Epithelial cell of umbilical artery (primary cell): ENCODE results near the gene SEC14L5. TPM values are rescaled to one million over a fixed set of nuclear protein-coding genes. Genes with fewer than 3 reads are reported as not detected.

Source experiments
- total RNA-seq: library from RNA; depleted of rRNA; stranded (reverse); fragments of >200 nt; gene quantifications from 2 replicates; pipeline ENCODE4 v1.2.3, GENCODE V29; 2014

The SEC14L5 gene
- total RNA-seq, result not detected in 2 replicates

DNA sequence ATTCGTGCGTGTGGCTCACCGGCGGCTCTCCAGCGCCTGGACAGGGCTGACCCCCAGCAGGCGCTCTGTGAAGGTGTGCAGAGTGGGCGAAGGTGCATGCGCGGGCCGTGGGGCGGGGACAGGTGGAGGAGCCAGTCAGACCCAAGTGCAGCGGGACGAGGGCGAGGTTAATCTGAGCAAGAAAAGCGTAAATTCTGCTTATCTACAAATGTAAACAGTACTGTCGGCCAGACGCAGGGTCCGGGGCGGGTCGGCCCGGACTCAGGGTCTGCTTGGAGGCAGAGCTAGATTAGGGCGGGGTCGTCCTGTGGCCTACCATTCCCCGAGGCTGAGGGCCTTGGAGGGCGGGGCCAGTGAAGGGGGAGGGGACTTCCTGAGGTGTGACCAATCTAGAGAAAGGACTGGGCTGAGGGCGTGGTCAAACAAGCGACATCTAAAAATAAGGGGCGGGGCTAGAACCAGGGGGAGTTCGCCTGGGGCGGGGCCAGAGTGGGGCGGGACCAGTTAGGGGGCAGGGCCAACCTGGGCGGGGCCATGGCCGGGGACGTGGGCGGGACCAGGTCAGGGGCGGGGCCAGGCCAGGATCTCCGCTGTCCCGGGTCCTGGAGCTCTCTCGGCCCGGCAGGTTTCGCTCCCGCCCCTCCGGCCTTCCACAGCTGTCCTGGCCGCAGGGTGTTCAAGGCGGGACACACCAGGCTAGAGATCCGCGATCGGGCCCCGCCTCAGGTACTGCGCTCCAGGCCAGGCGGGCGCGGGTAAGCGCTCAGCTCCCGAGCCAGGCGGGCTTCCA is at the start of gene SEC14L5:
SEC14L5 (plus strand) TSS at position 611 of the 790 bp plus-strand sequence. CDS start 994 bp downstream, outside the sequence.

DNA sequence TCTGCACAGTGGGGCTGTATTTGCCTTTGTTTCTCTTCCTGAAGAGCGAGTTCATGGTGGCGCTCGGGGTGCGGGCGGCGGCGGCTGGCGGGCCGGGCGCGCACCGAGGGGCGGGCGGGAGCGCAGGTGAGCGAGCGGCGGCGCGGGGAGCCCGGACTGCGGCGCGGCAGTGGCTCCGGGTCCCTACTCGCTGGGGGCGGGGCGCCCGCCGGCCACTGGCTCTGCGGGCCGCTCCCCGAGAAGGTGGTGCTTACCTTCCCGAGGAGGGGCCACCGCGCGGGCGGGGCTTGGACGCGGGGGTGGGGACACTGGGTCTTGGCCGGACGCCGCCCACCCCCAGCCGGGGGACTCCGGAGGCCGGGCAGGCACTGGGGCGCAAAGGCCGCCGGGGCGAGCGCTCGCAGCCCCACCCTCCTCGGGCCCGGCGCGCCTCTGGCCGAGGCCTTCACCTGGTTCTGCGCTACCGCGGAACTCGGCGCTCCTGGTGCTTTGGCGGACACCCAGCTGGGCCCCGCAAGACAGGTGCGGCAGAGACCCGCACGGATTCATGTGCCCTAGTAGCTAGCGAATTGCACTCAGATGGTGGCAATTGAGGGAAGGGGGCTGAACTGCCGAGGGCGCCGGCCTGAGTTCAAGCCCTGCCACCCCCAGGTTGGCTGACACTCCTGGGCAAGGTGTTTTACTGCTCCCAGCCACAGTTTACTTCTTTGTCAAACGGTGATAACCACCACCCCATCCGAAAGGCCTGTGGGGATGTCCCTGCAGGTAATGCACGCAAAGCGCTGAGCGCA is 20.9 kb upstream of the SEC14L5 start, which contains the start of gene PPL:
PPL (minus strand) TSS at position 158 of the 791 bp plus-strand sequence; CDS start at position 55, 103 bp downstream.

DNA sequence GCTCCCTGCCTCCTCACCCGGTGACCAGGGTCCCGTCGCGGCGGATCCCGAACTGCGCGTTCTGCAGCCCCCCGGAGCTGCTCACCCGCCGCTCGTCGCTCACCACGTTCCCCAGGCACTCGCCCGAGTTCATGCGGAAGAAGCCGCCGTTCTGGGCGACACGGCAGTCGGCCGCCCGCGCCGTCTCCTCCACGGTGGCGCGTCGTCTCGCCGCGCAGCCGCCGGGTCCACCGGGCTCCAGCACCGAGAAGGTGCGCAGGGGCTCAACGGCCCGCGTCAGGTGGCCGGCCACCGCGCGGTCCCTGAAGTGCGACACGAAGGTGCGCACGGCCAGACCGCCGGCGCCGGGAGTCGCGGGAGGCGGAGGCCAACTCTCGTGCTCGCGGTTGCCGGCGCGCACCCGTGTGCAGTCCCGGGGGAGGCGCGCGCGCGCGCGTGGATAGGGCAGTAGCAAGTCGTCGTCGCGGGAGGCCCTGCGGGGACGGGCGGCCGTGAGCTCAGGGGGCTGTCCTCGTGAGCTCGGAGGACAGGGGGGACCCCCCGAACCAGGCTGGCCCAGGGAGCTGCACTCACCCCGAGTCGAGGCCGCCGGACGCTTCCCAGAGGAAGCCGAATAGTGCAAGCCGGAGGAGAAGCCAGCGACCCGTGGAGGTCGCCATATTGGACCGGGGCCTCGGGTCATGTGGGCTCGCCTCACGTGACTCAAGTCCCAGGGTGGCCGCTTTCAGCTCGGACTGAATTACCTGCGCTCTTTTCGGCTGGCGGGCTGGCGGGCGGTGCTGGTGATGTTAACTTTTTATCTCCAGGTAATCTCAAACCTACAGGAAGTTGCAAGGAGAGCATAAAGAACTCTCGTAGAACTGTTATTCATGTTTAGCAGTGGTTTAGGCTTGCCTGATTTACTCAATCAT is 75.4 kb downstream of the SEC14L5 start, which contains the start of gene NAGPA:
NAGPA (minus strand) TSS at position 680 of the 911 bp plus-strand sequence; CDS start at position 659, 21 bp downstream.

DNA sequence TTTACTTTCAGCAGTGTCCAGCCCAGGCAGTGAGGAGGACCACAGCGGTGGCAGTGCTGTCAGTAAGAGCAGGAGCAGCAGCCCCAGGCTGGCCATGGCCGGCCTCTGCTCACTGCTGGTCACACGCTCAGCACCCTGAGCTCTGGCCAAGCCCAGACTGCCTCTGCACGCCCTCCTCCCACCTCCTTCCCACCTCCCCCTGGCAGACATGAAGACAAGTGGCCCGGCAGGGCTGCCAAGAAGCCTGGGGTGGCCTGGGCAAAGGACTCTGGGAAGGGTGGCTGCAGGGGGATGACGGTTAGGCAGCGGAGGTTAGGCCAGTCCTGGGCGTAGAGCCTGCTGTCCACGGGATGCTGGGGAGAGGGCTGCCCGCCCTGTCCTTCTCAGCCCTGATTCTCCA is 107.7 kb downstream of the SEC14L5 start, which contains the start of gene C16orf89:
C16orf89 (minus strand) TSS at position 144 of the 400 bp plus-strand sequence; CDS start at position 96, 48 bp downstream.

Other genes starting within 250 kb of the SEC14L5 start
- gene ANKS3, start 224.1 kb upstream of the SEC14L5 start, total RNA-seq, result 15.3 and 19.6 TPM in 2 replicates
- 0.32 and 0.46 TPM in 2 replicates for gene DNAAF8, start 223.8 kb upstream of the SEC14L5 start, total RNA-seq
- gene ZNF500, start 191.2 kb upstream of the SEC14L5 start, total RNA-seq, result 5.2 and 6.5 TPM in 2 replicates
- not detected in 2 replicates for gene SEPTIN12, start 170.0 kb upstream of the SEC14L5 start, total RNA-seq
- gene SMIM22, start 163.0 kb upstream of the SEC14L5 start, total RNA-seq, result not detected in 2 replicates
- 8.4 and 10.0 TPM in 2 replicates for gene ROGDI, start 155.7 kb upstream of the SEC14L5 start, total RNA-seq
- 46.8 and 67.5 TPM in 2 replicates for gene GLYR1, start 111.0 kb upstream of the SEC14L5 start, total RNA-seq
- 19.3 and 23.7 TPM in 2 replicates for gene UBN1, start 110.8 kb upstream of the SEC14L5 start, total RNA-seq
- gene PPL, start 21.2 kb upstream of the SEC14L5 start, total RNA-seq, result under 0.01 and 0.46 TPM in 2 replicates
- gene NAGPA, start 75.6 kb downstream of the SEC14L5 start, total RNA-seq, result 22.1 and 32.5 TPM in 2 replicates
- gene C16orf89, start 107.6 kb downstream of the SEC14L5 start, total RNA-seq, result not detected in 2 replicates
- 31.5 and 42.7 TPM in 2 replicates for gene ALG1, start 113.5 kb downstream of the SEC14L5 start, total RNA-seq
- 15.3 and 18.4 TPM in 2 replicates for gene EEF2KMT, start 139.5 kb downstream of the SEC14L5 start, total RNA-seq